SKM-1 treated with dmso at 0.1 percent for 144 hours (cell line): ENCODE data around the gene SCNN1G.
"Not testable (repeated sequence)": the region's sequence is repeated elsewhere in the genome, so short reads cannot be mapped to it uniquely, and the experiment has no call there.

ENCODE experiments used
- DNase-seq: peaks from one replicate; lab custom pipeline; 2025; ENCODE audit not compliant: unreplicated experiment; lab: John Stamatoyannopoulos, UW

The SCNN1G gene

GRCh38 chr16:23248261-23249194 is 66.0 kb downstream of the SCNN1G start:
- DNase-seq: no peak

- no peak for DNase-seq
Observed at GRCh38 chr16:23249830-23250229, 67.3 kb downstream of the SCNN1G start.

- no peak for DNase-seq
Observed at GRCh38 chr16:23252310-23252709, 69.8 kb downstream of the SCNN1G start.

- not testable (repeated sequence) for DNase-seq
Observed at GRCh38 chr16:23253650-23254049, 71.1 kb downstream of the SCNN1G start.

GRCh38 chr16:23254338-23254737 is 71.8 kb downstream of the SCNN1G start:
- no peak for DNase-seq

GRCh38 chr16:23255000-23255399 is 72.5 kb downstream of the SCNN1G start:
- no peak for DNase-seq

DNA sequence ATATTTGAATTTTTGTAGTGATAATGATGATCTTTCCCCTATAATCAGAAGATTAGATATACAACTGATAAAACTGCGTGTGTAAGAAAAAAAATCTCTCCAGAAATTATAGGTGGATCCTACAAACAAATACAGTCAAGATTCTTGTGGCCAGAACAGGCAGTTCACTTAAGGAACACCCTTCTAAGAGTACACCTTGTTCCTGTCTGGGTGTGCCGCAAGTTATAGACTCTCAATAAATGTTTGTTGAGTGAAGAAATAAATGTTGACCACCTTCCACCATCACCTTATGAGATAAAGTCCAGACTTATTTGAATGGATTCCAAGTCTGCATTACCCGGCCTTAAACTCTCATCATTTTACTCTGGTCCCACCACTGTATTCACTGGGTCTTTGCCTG is 73.9 kb downstream of the SCNN1G start:
- DNase-seq: no peak

DNA sequence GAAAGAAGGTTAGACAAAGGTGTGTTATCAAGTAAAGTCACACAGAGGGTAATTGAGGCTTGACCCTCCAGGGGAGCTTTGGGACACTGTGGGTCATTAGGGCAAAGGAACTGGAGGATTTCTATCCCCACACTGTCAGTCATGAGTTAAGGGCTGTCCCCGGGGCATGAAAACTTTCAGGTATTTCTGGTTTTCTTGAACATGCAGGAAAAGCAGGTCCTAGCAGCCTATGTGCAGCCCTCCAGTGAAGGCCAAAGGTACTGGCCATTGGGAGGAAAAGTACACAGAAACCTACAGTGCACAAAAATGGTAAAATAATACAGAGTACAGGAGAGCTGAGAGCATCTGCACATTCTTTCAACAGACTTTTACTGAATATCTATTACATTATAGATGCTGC is 75.1 kb downstream of the SCNN1G start:
- DNase-seq: no peak

DNA sequence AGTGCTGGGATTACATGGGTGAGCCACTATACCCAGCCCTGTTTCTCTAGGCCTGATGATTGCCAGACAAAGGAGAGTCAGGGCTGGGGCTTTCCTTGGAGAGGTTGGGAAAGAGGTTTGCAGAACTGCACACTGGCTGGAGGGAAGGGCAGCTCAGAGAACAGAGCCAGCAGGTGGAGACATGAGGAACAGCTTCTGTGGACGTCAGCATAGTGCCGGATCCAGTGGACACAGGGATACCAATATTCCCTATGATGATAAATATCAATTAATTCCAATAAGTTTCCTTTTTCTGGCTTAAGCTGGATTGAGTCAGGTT is 76.3 kb downstream of the SCNN1G start:
- no peak for DNase-seq
